GM19240 (cell line): Measurements from ENCODE around the gene MYO9A.
"Not testable (repeated sequence)": the region's sequence is repeated elsewhere in the genome, so short reads cannot be mapped to it uniquely, and the experiment has no call there.

ENCODE experiments used
- DNase-seq: peaks from one replicate; pipeline ENCODE4 v3.0.0; 2011; ENCODE audit warnings: low spot score; ENCODE audit not compliant: insufficient read length

MYO9A gene

DNA sequence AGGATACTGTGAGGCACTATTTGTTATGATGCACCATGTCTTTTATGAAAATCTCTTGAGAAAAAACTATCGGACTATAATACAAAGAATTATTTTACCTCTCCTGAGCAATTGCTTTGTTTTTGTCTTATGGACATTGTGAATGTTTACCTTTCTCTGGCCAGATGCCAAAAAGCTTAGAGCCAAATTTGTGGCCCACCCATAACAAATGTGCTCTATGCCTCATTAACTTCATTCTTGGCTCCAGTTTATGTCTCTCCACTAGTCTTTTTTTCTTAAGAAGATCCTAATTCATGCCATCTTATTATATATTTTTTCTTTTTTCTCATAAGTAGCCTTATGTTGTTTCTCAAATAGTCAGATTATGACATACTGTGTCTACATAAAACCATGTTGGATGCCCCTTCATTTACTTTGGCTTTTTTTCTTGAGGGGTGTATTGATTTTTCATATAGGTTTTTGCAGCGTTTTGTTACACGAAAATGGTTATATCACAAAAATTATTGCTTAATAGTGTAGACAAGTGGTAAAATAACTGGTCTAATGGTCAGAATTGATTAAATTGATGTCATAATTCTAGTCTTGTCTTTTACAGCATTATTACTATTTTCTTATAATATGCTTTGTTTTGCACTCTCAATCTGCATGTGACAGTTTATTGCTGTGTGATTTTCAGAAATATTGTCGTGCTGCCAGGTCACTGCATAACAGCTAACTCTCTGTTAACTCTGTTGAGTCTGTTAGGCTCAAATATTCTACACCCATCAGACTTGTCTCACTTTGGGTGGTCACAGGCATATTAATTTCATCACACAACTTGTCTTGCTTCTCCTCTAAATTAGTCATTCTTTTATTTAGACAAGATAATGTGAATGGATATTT is 18.5 kb upstream of the MYO9A start:
- no peak for DNase-seq

- no peak for DNase-seq
Observed at GRCh38 chr15:72135719-72136118, 17.8 kb upstream of the MYO9A start.

- no peak for DNase-seq
Observed at GRCh38 chr15:72133211-72133610, 15.3 kb upstream of the MYO9A start.

- no peak for DNase-seq
Observed at GRCh38 chr15:72131922-72132321, 14.0 kb upstream of the MYO9A start.

DNA sequence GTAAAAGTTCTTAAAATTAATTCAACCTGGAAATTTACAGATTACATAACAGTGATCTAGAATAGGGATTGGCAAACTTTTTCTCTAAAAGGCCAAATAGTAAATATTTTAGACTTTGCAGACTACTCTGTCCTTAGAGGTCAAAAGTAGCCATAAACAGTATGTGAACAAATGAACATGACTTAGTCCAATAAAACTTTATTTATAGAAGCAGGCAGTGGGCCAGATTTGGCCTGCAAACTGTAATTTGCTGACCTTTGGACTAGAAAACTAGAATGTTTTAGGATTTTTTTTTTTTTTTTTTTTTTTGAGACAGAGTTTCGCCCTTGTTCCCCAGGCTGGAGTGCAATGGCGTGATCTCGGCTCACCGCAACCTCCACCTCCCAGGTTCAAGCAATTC is 12.3 kb upstream of the MYO9A start:
- no peak for DNase-seq

DNA sequence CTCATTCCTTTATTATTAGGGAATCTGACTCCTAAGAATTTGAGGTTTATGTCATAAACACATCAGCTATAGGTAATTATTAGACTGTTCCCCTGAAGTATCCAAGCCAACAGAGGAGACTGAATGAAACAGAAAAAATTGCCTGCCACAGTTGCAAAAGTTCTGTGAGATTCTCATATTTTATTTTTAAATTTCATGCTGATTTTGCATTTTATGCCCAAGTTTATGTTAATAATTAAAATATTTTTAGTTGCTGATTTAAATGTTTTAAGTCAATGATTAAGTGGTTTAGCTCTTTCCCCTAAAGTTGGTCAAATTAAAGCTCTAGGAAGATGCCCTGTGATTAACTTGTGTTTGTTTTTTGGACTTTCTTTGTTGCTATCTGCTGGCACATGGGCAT is 10.4 kb upstream of the MYO9A start:
- DNase-seq = no peak

- DNase-seq = no peak
Observed at GRCh38 chr15:72127724-72128322, 9.9 kb upstream of the MYO9A start.

DNA sequence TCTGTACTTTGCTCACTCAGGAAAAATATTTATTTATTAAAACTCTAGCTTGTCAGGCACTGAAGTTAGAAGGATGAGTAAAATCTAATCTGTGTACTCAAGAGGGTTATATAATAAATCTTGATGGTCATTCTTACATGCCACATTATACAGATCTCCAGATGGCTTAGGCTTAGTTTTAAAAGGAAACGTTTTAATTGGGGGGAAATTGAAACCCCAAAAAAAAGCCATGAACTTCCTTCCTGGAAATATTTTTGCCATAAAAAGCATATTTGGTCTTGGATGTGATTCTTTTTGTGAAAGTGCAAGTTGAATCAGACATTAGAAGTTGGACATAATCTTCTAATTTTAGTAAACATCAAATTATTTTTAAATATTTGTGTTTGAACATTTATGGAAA is 6.3 kb upstream of the MYO9A start:
- no peak for DNase-seq

DNA sequence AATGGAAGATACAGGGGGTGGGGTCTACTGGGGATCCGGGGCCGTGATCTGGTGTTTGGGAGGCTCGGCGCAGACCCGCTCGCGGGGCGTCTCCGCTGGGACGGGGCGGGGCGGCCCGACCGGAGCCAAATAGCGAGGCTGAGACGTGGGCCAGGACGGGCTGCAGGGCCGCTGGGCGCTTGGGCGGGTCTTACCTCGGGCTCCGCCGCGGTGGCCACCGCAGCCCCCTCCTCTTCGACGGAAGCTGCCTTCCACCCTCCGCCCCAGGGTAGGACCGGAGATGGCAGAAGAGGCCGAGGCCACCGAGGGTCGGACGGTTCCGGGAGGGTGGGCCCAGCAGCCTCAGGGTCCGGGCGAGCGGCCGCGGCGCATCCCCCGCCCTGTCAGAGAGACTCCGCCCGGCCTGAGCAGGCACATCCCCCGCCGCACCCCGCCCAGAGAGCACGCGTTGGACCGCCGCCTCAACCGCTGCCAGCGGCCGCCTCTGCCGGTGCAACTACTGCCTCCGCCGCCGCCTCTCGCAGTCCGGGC is 399 bp downstream of the MYO9A start:
- peak; percentile 22 for DNase-seq

- no peak for DNase-seq
Observed at GRCh38 chr15:72116731-72117485, 1.0 kb downstream of the MYO9A start.

DNA sequence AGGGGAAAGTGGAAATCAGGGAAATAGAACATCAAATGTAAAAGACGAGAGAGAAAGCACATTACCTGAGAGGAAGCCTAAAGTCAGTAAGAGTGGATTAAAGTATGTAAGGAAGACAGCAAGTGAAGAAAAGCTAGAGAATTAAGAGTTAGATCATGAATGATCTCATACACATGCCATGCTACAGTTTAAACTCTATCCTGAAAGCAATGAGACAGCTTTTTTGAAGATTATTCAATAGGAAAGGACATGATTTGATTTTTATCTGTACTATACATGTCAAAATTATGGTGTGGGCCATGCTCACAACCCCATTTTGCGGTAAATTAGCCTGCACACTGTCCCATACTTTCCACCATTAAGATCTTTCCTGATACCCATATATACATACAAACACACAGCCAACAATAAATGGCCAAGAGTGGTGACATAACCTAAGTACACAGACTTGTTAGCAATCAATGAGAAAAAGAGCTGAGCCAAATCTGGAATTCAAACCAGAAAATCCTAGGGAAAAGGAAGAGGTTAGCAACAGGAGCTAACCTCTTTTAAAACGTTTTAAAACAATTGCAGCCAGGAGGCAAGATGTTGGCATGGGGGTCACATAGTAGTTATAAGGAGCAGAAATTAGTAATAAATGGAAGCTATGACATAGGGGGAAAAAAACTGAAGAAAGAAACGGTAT is 4.5 kb downstream of the MYO9A start:
- DNase-seq = no peak

- DNase-seq = no peak
Observed at GRCh38 chr15:72112805-72113204, 5.1 kb downstream of the MYO9A start.

DNA sequence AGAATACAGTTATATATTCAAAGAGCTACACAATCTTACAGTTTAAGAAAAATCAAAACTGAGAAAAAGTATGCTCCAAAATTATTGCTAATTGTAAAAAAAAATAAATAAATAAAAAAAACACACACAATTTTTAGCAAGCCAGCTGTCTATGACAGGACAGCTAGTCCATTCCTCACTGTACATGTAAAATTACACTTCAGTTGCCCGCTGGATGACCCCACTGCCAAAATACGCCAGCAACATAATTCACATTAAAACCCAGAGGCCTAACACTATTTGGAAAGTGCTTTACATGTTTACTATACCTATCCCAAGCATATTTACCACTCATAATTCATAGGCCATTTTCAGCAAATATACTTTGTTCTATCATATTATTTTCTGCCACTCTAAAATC is 5.8 kb downstream of the MYO9A start:
- no peak for DNase-seq

DNA sequence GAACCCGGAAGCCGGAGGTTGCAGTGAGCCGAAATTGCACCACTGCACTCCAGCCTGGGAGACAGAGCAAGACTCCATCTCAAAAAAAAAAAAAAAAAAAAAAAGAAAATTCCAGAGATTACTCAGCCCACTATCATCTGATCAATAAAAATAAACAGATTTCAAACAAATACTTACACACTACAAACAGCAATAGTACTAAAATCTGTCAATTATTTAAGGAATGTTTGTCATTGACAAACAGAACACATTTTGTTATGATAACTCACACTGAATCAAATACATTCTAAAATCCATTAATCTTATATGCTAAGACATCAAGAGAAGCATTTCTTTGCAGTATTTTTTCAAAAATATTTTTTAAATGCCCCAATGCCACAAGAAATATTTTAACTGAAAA is 7.6 kb downstream of the MYO9A start:
- no peak for DNase-seq

DNA sequence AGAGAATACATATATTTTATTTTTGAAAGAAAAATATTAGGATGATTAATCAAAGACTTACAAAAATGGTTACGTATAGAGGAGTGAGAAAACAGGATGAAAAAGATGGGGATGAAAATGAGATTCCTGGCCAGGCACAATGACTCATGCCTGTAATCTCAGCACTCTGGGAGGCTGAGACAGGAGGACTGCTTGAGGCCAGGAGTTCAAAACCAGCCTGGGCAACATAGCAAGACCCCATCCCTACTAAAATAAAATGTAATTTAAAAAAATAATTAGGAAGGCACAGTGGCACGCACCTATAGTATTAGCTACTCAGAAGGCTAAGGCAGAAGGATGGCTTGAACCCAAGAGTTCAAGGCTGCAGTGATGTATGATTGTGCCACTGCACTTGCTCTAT is 11.9 kb downstream of the MYO9A start:
- no peak for DNase-seq

DNA sequence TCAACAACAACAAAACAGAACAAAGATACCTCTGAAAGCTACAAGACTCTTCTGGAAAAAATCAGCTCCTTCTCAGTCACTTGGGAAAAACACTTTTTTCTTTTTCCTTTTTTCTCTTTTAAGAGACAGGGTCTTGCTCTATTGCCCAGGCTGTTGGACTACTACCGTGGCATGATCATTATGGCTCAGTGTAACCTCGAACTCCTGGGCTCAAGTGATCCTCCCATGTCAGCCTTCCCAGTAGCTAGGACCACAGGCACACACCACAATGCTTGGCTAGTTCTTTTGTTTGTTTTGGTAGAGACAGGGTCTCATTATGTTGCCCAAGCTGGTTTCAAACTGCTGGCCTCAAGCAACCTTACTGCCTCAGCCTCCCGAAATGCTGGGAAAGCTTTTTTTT is 12.8 kb downstream of the MYO9A start:
- DNase-seq = no peak

GRCh38 chr15:72100551-72100950 is 17.4 kb downstream of the MYO9A start:
- DNase-seq = not testable (repeated sequence)

DNA sequence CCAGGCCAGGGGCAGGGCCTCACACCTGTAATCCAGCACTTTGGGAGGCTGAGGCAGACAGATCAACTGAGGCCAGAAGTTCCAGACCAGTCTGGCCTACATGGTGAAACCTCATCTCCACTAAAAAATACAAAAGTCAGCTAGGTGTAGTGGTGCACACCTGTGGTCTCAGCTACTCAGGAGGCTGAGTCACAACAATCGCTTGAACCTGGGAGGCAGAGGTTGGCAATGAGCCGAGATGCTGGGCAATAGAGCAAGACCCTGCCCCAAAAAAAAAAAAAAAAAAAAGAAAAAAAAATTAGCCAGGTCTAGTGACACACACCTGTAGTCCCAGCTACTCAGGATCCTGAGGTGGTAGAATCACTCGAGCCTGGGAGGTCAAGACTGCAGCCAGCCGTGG is 18.8 kb downstream of the MYO9A start:
- no peak for DNase-seq

DNA sequence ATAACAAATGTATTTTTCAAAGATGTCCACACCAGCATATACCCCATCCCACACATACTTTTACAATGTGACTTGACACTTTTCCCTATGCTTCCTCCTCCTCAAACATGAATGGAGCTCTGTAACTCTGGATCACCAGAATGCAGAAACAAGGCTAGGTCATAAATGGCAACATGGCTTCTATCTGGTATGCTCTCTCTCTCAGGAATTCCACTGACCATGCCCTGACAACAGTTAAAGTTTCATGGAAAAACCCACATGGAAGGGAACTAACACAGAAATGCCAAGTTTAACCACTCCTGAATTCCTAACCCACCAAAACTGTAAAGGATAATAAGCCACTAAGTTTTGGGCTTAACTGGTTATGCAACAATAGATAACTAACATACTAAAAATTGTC is 19.9 kb downstream of the MYO9A start:
- DNase-seq = no peak

- no peak for DNase-seq
Observed at GRCh38 chr15:72096796-72097195, 21.2 kb downstream of the MYO9A start.

DNA sequence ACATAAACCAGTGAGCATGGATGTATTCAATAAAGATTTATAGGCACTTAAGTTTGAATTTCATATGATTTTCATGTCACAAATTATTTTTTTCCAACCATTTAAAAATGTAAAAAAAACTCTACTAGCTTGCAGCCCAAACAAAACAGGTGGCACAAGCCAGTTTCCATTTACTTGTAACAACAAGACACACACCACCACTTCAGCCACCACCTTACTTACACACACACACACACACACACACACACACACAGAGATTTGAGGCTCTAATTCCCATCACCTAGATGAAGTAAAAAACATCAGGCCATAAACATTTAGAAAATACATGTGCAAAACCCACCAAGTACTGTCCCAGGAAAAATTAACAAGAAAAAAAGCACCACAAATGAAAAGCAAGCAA is 25.3 kb downstream of the MYO9A start:
- no peak for DNase-seq

DNA sequence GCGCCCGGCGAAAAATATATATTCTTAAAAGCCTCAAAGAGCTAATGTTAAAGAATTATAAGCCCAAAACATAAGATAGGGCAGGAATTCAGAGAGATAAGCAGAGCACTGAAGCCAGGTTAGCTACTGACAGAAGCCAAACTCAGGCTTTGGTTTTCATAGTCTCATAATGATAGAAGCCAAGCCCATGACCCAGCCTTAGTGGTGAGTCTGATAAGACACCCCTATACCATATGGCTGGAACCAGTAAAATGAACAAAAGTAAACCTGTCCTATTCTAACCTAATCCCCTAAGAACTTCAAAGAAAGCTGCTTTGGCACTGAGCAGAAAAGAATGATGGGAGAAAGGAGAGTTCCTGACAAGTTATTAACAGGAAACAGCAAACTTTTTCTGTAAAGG is 25.9 kb downstream of the MYO9A start:
- no peak for DNase-seq
